ENCODE measurements around the gene SCN1B.

GRCh38 chr19:35013041-35013819, 17.0 kb upstream of the SCN1B start:
- TF ChIP-seq POLR2A (IDR thresholded peaks at IDR 0.05) = no peak
- peak; percentile 92 to 96 (median 93) for TF ChIP-seq CTCF (IDR thresholded peaks at IDR 0.05)

All from tibial nerve (tissue), 3 donors.